GM19463 (cell line): ENCODE data around the gene OR6M1.
A peak's percentile ranks its signal among the peaks of the same experiment; 100 is the strongest.

Experiments
- ATAC-seq: cut with Tn5 transposase; IDR thresholded peaks from one replicate; pipeline ENCODE4 v1.9.1; 2021; ENCODE audit warnings: mild to moderate bottlenecking, moderate library complexity; ENCODE audit not compliant: unreplicated experiment

Gene OR6M1

DNA sequence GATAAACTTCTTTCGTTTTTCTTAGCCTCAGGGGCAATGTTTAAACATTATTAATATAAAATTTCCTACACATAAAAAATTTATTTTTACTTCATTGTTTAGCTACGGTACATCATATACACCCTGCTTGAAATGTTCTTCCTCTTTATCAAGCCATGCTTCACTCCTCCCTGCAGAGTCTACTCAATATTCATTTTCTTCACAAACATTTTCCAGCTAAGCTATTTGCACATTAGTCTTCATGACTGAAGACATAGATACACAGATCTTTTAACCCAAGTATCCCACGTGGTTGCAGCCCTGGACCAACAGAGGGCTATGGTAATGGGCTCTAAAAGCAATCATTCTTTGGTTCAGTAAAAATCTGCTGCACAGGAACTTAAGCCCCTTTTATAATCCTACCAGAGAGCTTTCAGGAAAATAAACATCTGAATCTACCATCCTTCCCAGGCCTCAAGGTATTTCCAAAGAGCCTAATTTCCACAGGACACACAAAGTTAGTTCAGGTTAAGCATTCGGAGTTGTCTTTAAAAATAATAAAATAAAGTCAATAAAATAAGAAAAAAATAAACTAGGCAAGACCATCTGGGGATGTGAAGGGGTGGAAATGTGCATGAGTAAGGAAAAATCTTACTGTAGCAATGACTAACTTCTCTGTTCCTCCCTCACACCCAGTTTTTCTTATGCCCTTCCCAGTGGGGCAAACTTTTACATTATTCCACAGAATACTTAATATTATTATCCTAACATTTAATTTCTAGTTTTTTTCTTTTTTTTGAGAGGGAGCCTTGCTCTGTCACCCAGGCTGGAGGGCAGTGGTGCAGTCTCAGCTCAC, 30.2 kb downstream of the OR6M1 start:
- ATAC-seq = no peak

DNA sequence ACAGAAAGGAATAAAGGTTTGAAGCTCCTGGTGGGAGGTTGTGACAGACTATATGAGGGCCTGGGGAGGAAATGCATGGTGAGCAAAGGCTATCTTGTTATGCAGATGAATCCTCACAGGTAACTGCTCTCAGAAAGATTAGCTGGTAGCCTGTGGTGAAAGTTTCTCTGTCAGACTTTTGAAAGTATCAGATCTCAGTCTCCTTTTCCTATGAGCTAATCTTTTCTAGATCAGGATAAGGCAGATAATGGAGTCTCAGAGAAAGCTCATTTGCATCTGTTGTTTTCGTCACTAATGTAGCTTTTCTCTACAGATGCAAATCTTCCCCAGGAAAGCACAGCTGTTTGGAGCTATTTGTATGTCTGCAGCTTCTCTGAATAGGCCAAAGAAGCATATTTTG, 30.9 kb downstream of the OR6M1 start:
- ATAC-seq = no peak

DNA sequence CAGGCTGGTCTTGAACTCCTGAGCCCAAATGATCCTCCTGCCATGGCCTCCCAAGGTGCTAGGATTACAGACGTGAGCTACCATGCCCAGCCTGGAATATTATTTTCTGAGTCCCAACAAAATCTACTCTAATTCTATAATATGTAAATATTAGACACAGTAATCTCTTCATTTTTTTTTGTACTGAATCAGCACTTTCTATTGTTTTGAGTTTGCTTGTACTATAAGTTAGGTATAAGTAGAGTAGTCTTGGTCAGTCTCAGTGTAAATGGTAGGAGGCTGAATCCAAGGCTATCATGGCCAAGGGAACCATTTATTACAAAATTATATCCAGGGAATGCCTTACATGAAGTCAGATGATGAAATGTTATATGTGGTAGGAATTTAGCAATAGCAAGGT, 32.2 kb downstream of the OR6M1 start:
- ATAC-seq = no peak

DNA sequence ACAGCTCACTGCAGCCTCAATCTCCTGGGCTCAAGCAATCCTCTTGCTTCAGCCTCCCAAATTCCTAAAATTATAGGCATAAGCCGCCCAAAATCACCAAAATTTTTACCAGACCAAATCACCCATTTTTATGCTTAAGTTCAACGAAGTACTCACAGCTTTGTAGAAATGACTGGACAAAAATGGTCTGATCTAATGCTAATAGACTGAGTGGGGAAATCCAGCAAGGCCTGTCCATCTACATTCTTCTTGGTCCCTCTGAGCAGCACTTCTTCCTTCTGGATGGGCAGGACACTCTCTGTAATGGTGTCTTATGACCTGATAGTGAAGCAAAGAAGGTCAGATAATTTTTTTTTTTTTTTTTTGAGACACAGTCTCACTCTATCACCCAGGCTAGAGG, 33.1 kb downstream of the OR6M1 start:
- no peak for ATAC-seq

DNA sequence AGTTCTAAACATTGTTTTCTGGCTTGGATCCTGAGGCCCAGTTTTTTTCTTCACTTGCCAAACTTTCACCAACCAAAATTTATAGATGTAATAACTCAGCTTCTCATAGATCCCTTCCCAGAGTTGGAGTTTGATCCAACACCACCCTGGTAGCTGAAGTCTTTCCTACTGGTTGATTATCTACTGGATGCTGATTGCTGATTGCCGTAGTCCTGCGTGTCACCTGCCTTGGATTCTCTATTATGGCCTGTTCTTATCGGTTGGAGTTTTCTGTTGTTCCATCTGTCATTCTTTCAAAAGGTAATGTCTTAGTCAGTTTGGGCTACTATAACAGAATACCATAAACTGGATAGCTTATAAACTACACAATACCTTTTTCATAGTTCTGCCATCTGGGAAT, 34.5 kb downstream of the OR6M1 start:
- no peak for ATAC-seq

DNA sequence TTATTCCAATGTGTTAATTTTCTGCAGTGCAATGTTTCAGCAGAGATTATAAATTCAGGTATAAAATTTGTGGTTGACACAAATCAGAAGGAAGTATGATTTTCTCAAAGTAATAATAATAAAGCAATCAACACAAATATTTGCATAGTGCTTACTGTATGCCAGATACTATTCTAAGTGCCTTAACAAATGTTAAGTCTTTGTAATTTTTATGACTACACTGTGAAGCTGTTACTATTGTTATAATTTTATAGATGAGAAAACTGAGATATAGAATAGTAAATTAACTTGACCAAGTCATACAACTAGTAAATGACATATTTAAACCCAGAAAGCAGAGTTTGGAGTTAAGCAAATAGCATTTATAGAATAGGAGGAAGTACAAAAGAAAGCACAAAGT, 35.4 kb downstream of the OR6M1 start:
- ATAC-seq = no peak

DNA sequence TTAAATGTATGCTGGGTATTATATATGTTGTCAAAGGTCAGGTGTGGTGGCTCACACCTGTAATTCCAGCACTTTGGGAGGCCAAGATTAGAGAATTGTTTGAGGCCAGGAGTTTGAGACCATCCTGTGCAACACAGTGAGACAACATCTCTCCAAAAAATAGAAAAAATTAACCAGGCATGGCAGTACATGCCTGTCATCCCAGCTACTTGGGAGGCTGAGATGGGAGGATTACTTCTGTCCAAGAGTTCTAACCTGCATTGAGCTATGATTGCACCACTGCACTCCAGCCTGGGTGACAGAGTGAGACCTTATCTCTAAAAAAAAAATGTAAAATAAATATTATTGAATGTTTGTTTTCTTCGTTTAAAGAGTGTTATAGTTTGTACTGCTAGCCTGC, 40.5 kb downstream of the OR6M1 start:
- no peak for ATAC-seq

DNA sequence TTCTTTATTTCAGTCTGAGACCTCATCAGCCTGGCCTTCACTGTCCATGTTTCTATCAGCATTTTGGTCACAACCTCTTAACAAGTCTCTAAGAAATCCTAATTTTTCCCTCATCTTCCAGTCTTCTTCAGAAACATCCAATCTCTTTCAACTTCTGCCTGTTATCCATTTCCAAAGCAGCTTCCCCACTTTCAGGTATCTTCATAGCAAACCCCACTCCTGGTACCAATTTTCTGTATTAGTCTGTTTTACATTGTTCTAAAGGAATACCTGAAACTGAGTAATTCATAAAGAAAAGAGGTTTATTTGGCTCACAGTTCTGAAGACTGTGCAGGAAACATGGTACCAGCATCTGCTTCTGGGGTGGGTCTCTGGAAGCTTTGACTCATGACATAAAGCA, 43.7 kb downstream of the OR6M1 start:
- ATAC-seq = no peak

DNA sequence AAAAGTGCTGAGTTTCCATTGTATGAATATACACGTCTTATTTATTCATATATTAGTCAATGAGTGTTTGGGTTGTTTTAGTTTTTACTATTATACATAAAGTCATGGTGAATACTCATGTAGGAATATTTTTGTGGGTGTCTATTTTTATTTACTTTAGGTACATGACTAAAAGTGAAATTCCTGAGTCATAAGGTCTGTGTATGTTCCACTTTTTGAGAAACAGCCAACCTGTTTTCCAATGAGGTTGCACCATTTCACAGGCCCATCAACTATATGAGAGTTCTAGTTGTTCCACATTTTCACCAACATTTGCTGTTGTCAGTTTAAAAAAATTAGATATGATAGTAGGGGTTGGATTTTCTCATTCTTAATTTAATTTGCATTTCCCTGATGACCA, 45.3 kb downstream of the OR6M1 start:
- ATAC-seq = peak; percentile 72

DNA sequence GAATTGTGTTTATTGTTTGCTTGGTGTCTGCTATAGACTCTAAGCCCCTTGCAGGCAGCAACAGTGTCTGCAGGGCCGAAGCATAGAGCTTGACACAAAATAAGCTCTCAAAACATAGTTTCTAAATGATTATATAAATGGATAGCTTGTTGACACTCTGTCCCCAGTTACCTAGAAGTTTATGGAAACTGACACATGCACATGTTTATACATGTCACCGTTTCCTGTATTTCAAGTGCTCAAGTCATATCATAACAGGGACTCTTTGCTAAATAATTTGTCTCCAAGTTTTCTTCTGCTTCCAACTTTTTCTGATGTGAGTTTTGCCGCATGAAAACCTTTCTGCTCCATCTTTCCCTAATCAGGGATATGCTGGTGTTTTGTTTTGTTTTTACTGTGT, 48.2 kb downstream of the OR6M1 start:
- ATAC-seq = no peak

DNA sequence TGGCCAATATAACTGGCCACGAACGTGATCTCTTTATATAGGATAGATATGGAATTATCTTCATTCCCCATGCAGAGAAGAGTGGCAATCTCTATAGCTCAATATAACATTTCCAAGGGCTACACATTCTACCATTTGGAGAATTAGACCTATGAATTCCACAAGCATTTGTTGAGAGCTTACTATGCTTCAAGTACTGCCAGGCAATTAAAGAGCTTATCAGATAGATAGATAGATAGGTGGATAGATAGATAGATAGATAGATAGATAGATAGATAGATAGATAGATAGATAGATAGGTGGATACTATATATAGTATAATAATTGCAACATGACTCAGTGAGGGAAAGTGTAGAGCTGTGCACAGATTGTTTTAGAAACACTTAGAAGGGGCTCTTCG, 50.3 kb downstream of the OR6M1 start:
- no peak for ATAC-seq
